HCT116 (cell line): Measurements from ENCODE around the gene PMM1. TPM values are rescaled to one million over a fixed set of nuclear protein-coding genes. Genes with fewer than 3 reads are reported as not detected.

Experiments
- ATAC-seq: fragments of 200-7000 bp; cut with Tn5 transposase; 2 replicates; pipeline ENCODE4 v1.9.1; 2020; ENCODE audit warnings: mild to moderate bottlenecking, moderate library complexity
- BruUV-seq: library from RNA; stranded (reverse); fragments of 400-500 nt; replicated peaks from 2 replicates; lab custom pipeline; 2021; lab: Mats Ljungman, UMichigan
- CTCF ChIA-PET: fragments of 300-600 bp; sonication (Branson Sonifier 250); formaldehyde crosslinking; loops from one replicate; lab custom pipeline; 2021; ENCODE audit warnings: antibody characterized with exemption; lab: Charles Lee
- POLR2A ChIA-PET: fragments of 300-600, 350-600 bp; sonication (Branson Sonifier 250); formaldehyde crosslinking; loops from one replicate; lab custom pipeline; 2021; ENCODE audit warnings: antibody characterized with exemption; lab: Charles Lee
- RAD21 ChIA-PET, 2 experiments: fragments of 300-600 bp; sonication (Branson Sonifier 250); formaldehyde crosslinking; loops; one replicate each; lab custom pipeline; 2023; ENCODE audit warnings: low total read pairs in 2 of 2; ENCODE audit not compliant: uncharacterized antibody in 2 of 2, unreplicated experiment in 2 of 2, low non-redundant PET in 1 of 2; lab: Charles Lee
- DNase-seq: peaks from one replicate; pipeline ENCODE4 v3.0.0-alpha.2; 2010; ENCODE audit warnings: low read depth, low spot score
- H2AFZ ChIP-seq: fragments of 200-600 bp; shearing (Covaris generic), sonication (generic); 2 replicates; pipeline ENCODE4 v1.6.1; 2017; ENCODE audit warnings: low read depth, mixed run types, mixed read lengths, antibody characterized with exemption, low read length; ENCODE audit not compliant: poor library complexity, severe bottlenecking
- H3K27ac ChIP-seq: 2 replicates; pipeline ENCODE4 v1.5.1; 2012; ENCODE audit warnings: low read depth, low read length
- H3K27me3 ChIP-seq: fragments of 200-600 bp; sonication (generic); 2 replicates; pipeline ENCODE4 v1.6.1; 2016; ENCODE audit warnings: mixed run types, low read length, mixed read lengths; ENCODE audit not compliant: insufficient read depth
- H3K36me3 ChIP-seq, 2 experiments: fragments of 200-500 bp in 1 of 2; fragments of 200-600 bp in 1 of 2; sonication (Bioruptor generic) in 1 of 2; sonication (generic) in 1 of 2; 2 replicates each; pipeline versions ENCODE4 v1.5.1 to v1.6.1; 2014 to 2016; ENCODE audit warnings: low read length in 2 of 2, inconsistent platforms in 1 of 2, mixed read lengths in 1 of 2, mixed run types in 1 of 2; ENCODE audit not compliant: insufficient read depth in 2 of 2, control insufficient read depth in 1 of 2
- H3K4me1 ChIP-seq, 2 experiments: fragments of 200-600 bp in 1 of 2; sonication (generic) in 1 of 2; 2 replicates each; pipeline versions ENCODE4 v1.5.1 to v1.6.1; 2012 to 2017; ENCODE audit warnings: low read length in 2 of 2, inconsistent platforms in 1 of 2, mild to moderate bottlenecking in 1 of 2, mixed read lengths in 1 of 2, mixed run types in 1 of 2, moderate library complexity in 1 of 2; ENCODE audit not compliant: insufficient read depth in 2 of 2, control insufficient read depth in 1 of 2
- H3K4me2 ChIP-seq: fragments of 200-600 bp; sonication (generic); 2 replicates; pipeline ENCODE4 v1.6.1; 2017; ENCODE audit warnings: mixed run types, low read length, mixed read lengths
- H3K4me3 ChIP-seq, 2 experiments: fragments of 200-600 bp in 1 of 2; sonication (generic) in 1 of 2; replicated peaks in 1 of 2; 2 replicates each; pipeline ENCODE4 v1.5.1; 2011 to 2016; ENCODE audit warnings: low read length in 2 of 2, control low read depth in 1 of 2, low read depth in 1 of 2, mild to moderate bottlenecking in 1 of 2, mixed read lengths in 1 of 2, mixed run types in 1 of 2
- H3K79me2 ChIP-seq: fragments of 200-600 bp; sonication (generic); 2 replicates; pipeline ENCODE4 v1.6.1; 2017; ENCODE audit warnings: mild to moderate bottlenecking, mixed run types, low read length, moderate library complexity, mixed read lengths; ENCODE audit not compliant: insufficient read depth
- H3K9ac ChIP-seq: fragments of 200-600 bp; sonication (generic); 2 replicates; pipeline ENCODE4 v1.6.1; 2016; ENCODE audit warnings: low read length, mixed read lengths
- H3K9me2 ChIP-seq: fragments of 200-600 bp; sonication (generic), shearing (Covaris generic); 2 replicates; pipeline ENCODE4 v1.6.1; 2017; ENCODE audit warnings: mixed run types, mild to moderate bottlenecking, moderate library complexity; ENCODE audit not compliant: insufficient read depth
- H3K9me3 ChIP-seq, 2 experiments: fragments of 200-500 bp in 1 of 2; fragments of 200-600 bp in 1 of 2; sonication (Bioruptor generic) in 1 of 2; sonication (generic) in 1 of 2; 2 replicates each; pipeline ENCODE4 v1.6.1; 2014 to 2017; ENCODE audit warnings: low read length in 2 of 2, mixed read lengths in 2 of 2, inconsistent platforms in 1 of 2, low read depth in 1 of 2, mild to moderate bottlenecking in 1 of 2, mixed run types in 1 of 2, moderate library complexity in 1 of 2; ENCODE audit not compliant: control insufficient read depth in 1 of 2, insufficient read depth in 1 of 2
- H4K20me1 ChIP-seq: fragments of 200-600 bp; sonication (generic), shearing (Covaris generic); 2 replicates; pipeline ENCODE4 v1.6.1; 2017; ENCODE audit warnings: mixed run types, mild to moderate bottlenecking, moderate library complexity; ENCODE audit not compliant: insufficient read depth
- CBX3 ChIP-seq: IDR thresholded peaks from 2 replicates; pipeline ENCODE4 v1.6.1; 2012; ENCODE audit warnings: low read depth
- CTCF ChIP-seq, 3 experiments: fragments of 200-600 bp in 1 of 3; sonication (generic) in 1 of 3; IDR thresholded peaks in 2 of 3; conservative IDR thresholded peaks in 1 of 3; 2 replicates each; pipeline ENCODE4 v1.5.1; 2012 to 2017; ENCODE audit warnings: low read depth in 2 of 3, low read length in 2 of 3, antibody characterized with exemption in 1 of 3, borderline replicate concordance in 1 of 3, control low read depth in 1 of 3, mild to moderate bottlenecking in 1 of 3, mixed read lengths in 1 of 3, mixed run types in 1 of 3, moderate library complexity in 1 of 3; ENCODE audit not compliant: insufficient read depth in 1 of 3
- EGR1 ChIP-seq: IDR thresholded peaks from 2 replicates; pipeline ENCODE4 v1.6.1; 2012; ENCODE audit warnings: low read depth
- ELF1 ChIP-seq: IDR thresholded peaks from 2 replicates; pipeline ENCODE4 v1.6.1; 2012; ENCODE audit warnings: low read depth, borderline replicate concordance
- EZH2 ChIP-seq: fragments of 200-600 bp; sonication (generic); IDR thresholded peaks from 2 replicates; pipeline ENCODE4 v1.6.1; 2017; ENCODE audit warnings: antibody characterized with exemption, mixed run types
- EZH2phosphoT487 ChIP-seq: fragments of 200-600 bp; IDR thresholded peaks from 2 replicates; pipeline ENCODE4 v1.6.1; 2018; ENCODE audit warnings: antibody characterized with exemption, borderline replicate concordance
- FOSL1 ChIP-seq: IDR thresholded peaks from 2 replicates; pipeline ENCODE4 v1.6.1; 2012; ENCODE audit warnings: low read depth
- JUND ChIP-seq: IDR thresholded peaks from 2 replicates; pipeline ENCODE4 v1.6.1; 2012
- MAX ChIP-seq: IDR thresholded peaks from 2 replicates; pipeline ENCODE4 v1.6.1; 2012
- POLR2A ChIP-seq: IDR thresholded peaks from 2 replicates; pipeline ENCODE4 v1.7.0; 2011; ENCODE audit warnings: borderline replicate concordance; ENCODE audit not compliant: insufficient read depth, insufficient read length; ENCODE audit errors: extremely low read depth
- SIN3A ChIP-seq: IDR thresholded peaks from 2 replicates; pipeline ENCODE4 v1.6.1; 2012; ENCODE audit warnings: low read depth
- SRF ChIP-seq: IDR thresholded peaks from 2 replicates; pipeline ENCODE4 v1.6.1; 2012; ENCODE audit warnings: low read depth
- TCF7L2 ChIP-seq: IDR thresholded peaks from 2 replicates; pipeline ENCODE4 v1.7.0; 2011; ENCODE audit warnings: borderline replicate concordance, inconsistent platforms; ENCODE audit not compliant: insufficient read depth, insufficient read length; ENCODE audit errors: extremely low read depth
- ZNF274 ChIP-seq: fragments of 200-500 bp; sonication (Bioruptor generic); IDR thresholded peaks from 2 replicates; pipeline ENCODE4 v1.6.1; 2014; ENCODE audit warnings: mild to moderate bottlenecking, low read depth, low read length, inconsistent platforms
- intact Hi-C: fragments of 100-400 bp; cut with micrococcal nuclease; formaldehyde crosslinking; loops from 2 replicates; pipeline ENCODE4 v1.10.0; 2022
- total RNA-seq: library from RNA; stranded (reverse); gene quantifications from one replicate; pipeline ENCODE4 v1.2.1, GENCODE V29; 2021; ENCODE audit not compliant: unreplicated experiment

Gene PMM1
- total RNA-seq, 1 experiment from 2014 or later = 31.7 TPM

- intact Hi-C loops = no loop called here
- CTCF ChIA-PET = interaction anchor here (1.0 kb wide), 1 partner anchor 24 kb away, joined by 3 read pairs; the partner anchor contains the start of gene PMM1
- H3K27me3 ChIP-seq = no peaks in the 10 kb centered on the region
Measured at GRCh38 chr22:41565403-41566054, 24.1 kb downstream of the PMM1 start.

GRCh38 chr22:41564563-41564962 lies 25.1 kb downstream of the PMM1 start:
- Histone ChIP-seq H3K4me3 (no peak overlapping the region), H3K79me2 (no peaks in the 10 kb centered on the region), H3K27me3 (no peaks in the 10 kb centered on the region), H3K9me3 (no peaks in the 10 kb centered on the region), H3K4me2 (peak overlapping the region; percentile 58)
- intact Hi-C loops = no loop called here
- ATAC-seq = peak; percentile 23; the same call in 1 of the 2 replicates
- CTCF ChIA-PET = interaction anchor here (0.9 kb wide), 1 partner anchor 11 kb away, joined by 3 read pairs; no protein-coding TSS in a partner anchor
- TF ChIP-seq ZNF274 (no peak), EZH2 (no peak), CTCF (IDR thresholded peaks at IDR 0.05 in 2 of 3, conservative IDR thresholded peaks at IDR 0.05 in 1 of 3; ENCODE audit: borderline replicate concordance in 1 of 3, insufficient read depth in 1 of 3, low read depth in 2 of 3, low read length in 2 of 3) (no peak), EZH2phosphoT487 (no peak), ELF1 (no peak), TCF7L2 (no peak), JUND (no peak), EGR1 (no peak), CBX3 (no peak), SIN3A (no peak), FOSL1 (no peak)
- TF ChIP-seq, all 23 proteins: peak for 0
- Histone ChIP-seq H3K9ac (no peak overlapping the region), H3K27ac (0 out of 2 replicates have a peak overlapping the region, but pooled peaks have one; percentile 22), H3K36me3 (no peaks in the 10 kb centered on the region), H3K9me2 (no peaks in the 10 kb centered on the region), H3K4me1 (peaks cover 29 to 59% of the 10 kb centered on the region in 2 experiments), H4K20me1 (no peaks in the 10 kb centered on the region), H2AFZ (no peak overlapping the region)
- ChIA-PET RAD21 (no interaction called here), POLR2A (interaction anchor here (0.7 to 2.3 kb wide), 2 partner anchors 25 to 103 kb away, joined by 3 to 16 read pairs; partner anchors contain the start of gene PMM1)
- no TSS peak for BruUV-seq
- no peak for DNase-seq

More at GRCh38 chr22:41565403-41566054, 24.1 kb downstream of the PMM1 start:
- Histone ChIP-seq H3K4me2 (peak overlapping the region; percentile 58), H3K36me3 (no peaks in the 10 kb centered on the region), H3K9me2 (no peaks in the 10 kb centered on the region), H3K27ac (peak overlapping the region; percentile 65), H3K9ac (peak overlapping the region; percentile 43; the same call in 1 of the 2 replicates), H2AFZ (peak overlapping the region; percentile 80), H4K20me1 (no peaks in the 10 kb centered on the region), H3K4me1 (peaks cover 29 to 55% of the 10 kb centered on the region in 2 experiments), H3K4me3 (peak overlapping the region in 1 of 2 experiments; percentile 10; a peak in 1 of 4 replicates), H3K79me2 (no peaks in the 10 kb centered on the region), H3K9me3 (no peaks in the 10 kb centered on the region)
- ATAC-seq = peak; percentile 85
- BruUV-seq = no TSS peak
- RAD21 ChIA-PET = interaction anchor here in 1 of 2 experiments (0.5 kb wide), 1 partner anchor 184 kb away, joined by 8 read pairs; no protein-coding TSS in a partner anchor
- peak; percentile 77 for TF ChIP-seq FOSL1
- no peak for TF ChIP-seq POLR2A
- peak; percentile 44; the same call in 1 of the 2 replicates for TF ChIP-seq MAX
- TF ChIP-seq JUND = peak; percentile 57; the same call in 1 of the 2 replicates
- no peak for TF ChIP-seq SRF
- DNase-seq = peak; percentile 61
- POLR2A ChIA-PET = interaction anchor here (0.7 to 2.3 kb wide), 4 partner anchors 24 to 102 kb away, joined by 3 to 16 read pairs (median 4); partner anchors contain the start of gene PMM1
